ENCODE data around the gene MFN2.
"Not testable (repeated sequence)": the region's sequence is repeated elsewhere in the genome, so short reads cannot be mapped to it uniquely, and the experiment has no call there.

The MFN2 gene

GRCh38 chr1:12037486-12038355, 57.5 kb downstream of the MFN2 start:
- Histone ChIP-seq H3K4me3 (ENCODE audit: severe bottlenecking) (no peak overlapping the region), H3K27ac (ENCODE audit: poor library complexity, severe bottlenecking) (no peak overlapping the region), H3K27me3 (ENCODE audit: insufficient read depth, poor library complexity, severe bottlenecking) (no peaks in the 10 kb centered on the region), H3K36me3 (ENCODE audit: low read depth) (no peaks in the 10 kb centered on the region), H3K9me3 (ENCODE audit: severe bottlenecking) (no peaks in the 10 kb centered on the region), H3K4me1 (ENCODE audit: insufficient read depth, poor library complexity, severe bottlenecking) (no peaks in the 10 kb centered on the region)
- TF ChIP-seq CTCF (IDR thresholded peaks at IDR 0.05; ENCODE audit: poor library complexity, severe bottlenecking), result no peak
- ATAC-seq (ENCODE audit: low read depth) (no peak), DNase-seq (ENCODE audit: low spot score) (no peak)

- Histone ChIP-seq H3K27me3 (ENCODE audit: insufficient read depth, poor library complexity, severe bottlenecking) (no peaks in the 10 kb centered on the region), H3K4me3 (ENCODE audit: severe bottlenecking) (no peak overlapping the region), H3K36me3 (ENCODE audit: low read depth) (no peaks in the 10 kb centered on the region), H3K4me1 (ENCODE audit: insufficient read depth, poor library complexity, severe bottlenecking) (no peaks in the 10 kb centered on the region), H3K27ac (ENCODE audit: poor library complexity, severe bottlenecking) (no peak overlapping the region), H3K9me3 (ENCODE audit: severe bottlenecking) (no peaks in the 10 kb centered on the region)
- ATAC-seq (ENCODE audit: low read depth) (no peak), DNase-seq (ENCODE audit: low spot score) (no peak)
- no peak for TF ChIP-seq CTCF (IDR thresholded peaks at IDR 0.05; ENCODE audit: poor library complexity, severe bottlenecking)
These were observed 58.3 kb downstream of the MFN2 start for GRCh38 chr1:12038356-12039163.

GRCh38 chr1:12039164-12039525, 58.9 kb downstream of the MFN2 start:
- no peak for ATAC-seq (ENCODE audit: low read depth)

GRCh38 chr1:12039824-12040456, 59.7 kb downstream of the MFN2 start:
- not testable (repeated sequence) for H3K4me1 ChIP-seq (ENCODE audit: insufficient read depth, poor library complexity, severe bottlenecking); H3K9me3 ChIP-seq (ENCODE audit: severe bottlenecking); H3K27ac ChIP-seq (ENCODE audit: poor library complexity, severe bottlenecking); ATAC-seq (ENCODE audit: low read depth); DNase-seq (ENCODE audit: low spot score); H3K27me3 ChIP-seq (ENCODE audit: insufficient read depth, poor library complexity, severe bottlenecking); H3K36me3 ChIP-seq (ENCODE audit: low read depth); H3K4me3 ChIP-seq (ENCODE audit: severe bottlenecking)

More at GRCh38 chr1:12039164-12039525, 58.9 kb downstream of the MFN2 start:
- Histone ChIP-seq H3K4me1 (ENCODE audit: insufficient read depth, poor library complexity, severe bottlenecking) (no peaks in the 10 kb centered on the region), H3K27me3 (ENCODE audit: insufficient read depth, poor library complexity, severe bottlenecking) (no peaks in the 10 kb centered on the region), H3K9me3 (ENCODE audit: severe bottlenecking) (no peaks in the 10 kb centered on the region), H3K36me3 (ENCODE audit: low read depth) (no peaks in the 10 kb centered on the region), H3K4me3 (ENCODE audit: severe bottlenecking) (no peak overlapping the region), H3K27ac (ENCODE audit: poor library complexity, severe bottlenecking) (no peak overlapping the region)
- no peak for DNase-seq (ENCODE audit: low spot score)
- no peak for TF ChIP-seq CTCF (IDR thresholded peaks at IDR 0.05; ENCODE audit: poor library complexity, severe bottlenecking)

- H3K9me3 ChIP-seq (ENCODE audit: severe bottlenecking), result no peaks in the 10 kb centered on the region
- no peaks in the 10 kb centered on the region for H3K36me3 ChIP-seq (ENCODE audit: low read depth)
- ATAC-seq (ENCODE audit: low read depth) (peak; percentile 44), DNase-seq (ENCODE audit: low spot score) (no peak)
- no peak overlapping the region for H3K27ac ChIP-seq (ENCODE audit: poor library complexity, severe bottlenecking)
- no peaks in the 10 kb centered on the region for H3K4me1 ChIP-seq (ENCODE audit: insufficient read depth, poor library complexity, severe bottlenecking)
- no peak for TF ChIP-seq CTCF (IDR thresholded peaks at IDR 0.05; ENCODE audit: poor library complexity, severe bottlenecking)
- no peaks in the 10 kb centered on the region for H3K27me3 ChIP-seq (ENCODE audit: insufficient read depth, poor library complexity, severe bottlenecking)
- H3K4me3 ChIP-seq (ENCODE audit: severe bottlenecking), result no peak overlapping the region
These were observed 60.3 kb downstream of the MFN2 start for GRCh38 chr1:12040457-12041051.

DNA sequence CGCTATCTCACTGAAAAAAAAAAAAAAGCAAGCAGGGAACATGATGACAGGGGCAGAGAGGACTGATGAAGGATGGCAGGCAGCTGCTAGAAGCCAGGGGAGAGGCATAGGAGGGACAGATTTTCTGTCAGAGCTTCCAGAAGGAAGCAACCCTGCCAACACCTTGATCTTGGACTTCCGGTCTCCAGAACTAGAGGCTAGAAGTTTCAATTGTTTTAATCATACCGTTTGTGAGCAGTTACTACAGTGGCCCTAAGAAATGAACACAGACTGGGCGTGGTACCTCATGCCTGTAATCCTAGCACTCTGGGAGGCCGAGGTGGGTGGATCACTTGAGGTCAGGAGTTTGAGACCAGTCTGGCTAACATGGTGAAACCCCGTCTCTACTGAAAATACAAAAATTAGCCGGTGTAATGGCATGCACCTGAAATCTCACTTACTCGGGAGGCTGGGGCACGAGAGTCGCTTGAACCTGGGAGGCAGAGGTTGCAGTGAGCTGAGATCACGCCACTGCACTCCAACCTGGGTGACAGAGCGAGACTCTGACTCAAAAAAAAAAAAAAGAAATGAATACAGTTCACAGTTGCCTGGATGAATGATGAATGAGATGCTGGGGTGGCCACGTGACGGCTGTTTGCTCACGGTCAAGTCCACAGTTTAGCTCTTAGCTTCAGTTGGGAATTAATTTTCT, 64.1 kb downstream of the MFN2 start:
- not testable (repeated sequence) for H3K4me1 ChIP-seq (ENCODE audit: insufficient read depth, poor library complexity, severe bottlenecking); ATAC-seq (ENCODE audit: low read depth); H3K36me3 ChIP-seq (ENCODE audit: low read depth); H3K27me3 ChIP-seq (ENCODE audit: insufficient read depth, poor library complexity, severe bottlenecking); H3K4me3 ChIP-seq (ENCODE audit: severe bottlenecking); DNase-seq (ENCODE audit: low spot score); H3K27ac ChIP-seq (ENCODE audit: poor library complexity, severe bottlenecking); H3K9me3 ChIP-seq (ENCODE audit: severe bottlenecking)

All from RWPE2 (cell line).